GM06990 (cell line): ENCODE measurements around the gene RUNDC1.

ENCODE experiments used
- DNase-seq: peaks from one replicate; pipeline ENCODE4 v3.0.0-alpha.2; 2011; ENCODE audit not compliant: insufficient read length; ENCODE audit errors: extremely low read depth
- H3K27me3 ChIP-seq: replicated peaks from 2 replicates; pipeline ENCODE4 v1.6.0; 2011; ENCODE audit warnings: low read length; ENCODE audit not compliant: control insufficient read depth, insufficient read depth
- H3K36me3 ChIP-seq: 2 replicates; pipeline ENCODE4 v1.5.1; 2011; ENCODE audit warnings: low read length; ENCODE audit not compliant: control insufficient read depth, insufficient read depth
- H3K4me3 ChIP-seq: replicated peaks from 2 replicates; pipeline ENCODE4 v1.5.1; 2011; ENCODE audit warnings: low read depth, mild to moderate bottlenecking, control low read depth, low read length
- CTCF ChIP-seq: IDR thresholded peaks from 2 replicates; pipeline ENCODE4 v1.5.1; 2011; ENCODE audit warnings: low read length, control low read depth, mild to moderate bottlenecking, inconsistent platforms; ENCODE audit not compliant: insufficient read depth, poor library complexity, severe bottlenecking

RUNDC1 gene

GRCh38 chr17:43015579-43015978, 35.2 kb downstream of the RUNDC1 start:
- H3K36me3 ChIP-seq: peaks cover 21% of the 10 kb centered on the region
- H3K4me3 ChIP-seq: no peak overlapping the region
- DNase-seq: no peak
- no peaks in the 10 kb centered on the region for H3K27me3 ChIP-seq
- no peak for TF ChIP-seq CTCF

GRCh38 chr17:43016216-43016615, 35.9 kb downstream of the RUNDC1 start:
- DNase-seq: no peak
- Histone ChIP-seq H3K36me3 (peaks cover 18% of the 10 kb centered on the region), H3K27me3 (no peaks in the 10 kb centered on the region), H3K4me3 (no peak overlapping the region)
- no peak for TF ChIP-seq CTCF

DNA sequence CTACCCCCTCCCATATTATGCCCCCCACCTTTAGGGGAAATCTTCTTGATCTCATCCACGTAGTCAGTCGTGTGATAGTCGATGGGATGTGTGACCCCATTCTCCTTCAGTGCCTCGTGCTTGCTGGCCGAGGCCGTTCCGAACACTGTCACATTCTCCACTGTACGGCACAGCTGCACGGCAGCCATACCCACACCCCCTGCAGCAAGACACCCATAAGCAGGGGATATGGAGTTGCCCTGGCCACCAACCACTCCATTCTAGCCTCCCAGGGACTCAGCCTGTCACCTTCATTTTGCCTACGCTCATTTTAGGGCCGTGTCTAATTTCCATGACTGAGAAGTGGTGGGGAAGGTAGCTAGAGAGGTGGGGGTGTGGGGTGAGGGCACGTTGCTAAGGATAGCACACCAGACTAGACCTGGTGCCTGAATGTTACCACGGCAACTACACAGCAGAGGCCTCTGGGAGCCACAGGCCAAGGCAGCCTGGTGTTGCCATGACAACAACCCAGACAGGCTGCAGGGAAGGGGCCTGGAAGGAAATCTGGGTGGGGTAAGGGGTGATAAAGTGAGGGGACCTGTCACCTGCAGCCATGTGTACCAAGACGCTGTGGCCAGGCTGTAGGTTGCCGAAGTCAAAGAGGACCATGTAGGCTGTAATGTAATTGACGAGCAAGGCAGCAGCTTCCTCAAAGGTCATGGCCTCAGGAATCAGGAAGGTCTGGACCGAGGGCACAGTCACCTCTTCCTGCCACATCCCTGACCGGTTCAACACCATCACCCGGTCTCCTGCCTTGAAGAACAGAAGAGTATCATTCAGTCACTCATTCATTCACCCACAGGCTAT, 37.9 kb downstream of the RUNDC1 start:
- H3K4me3 ChIP-seq: no peak overlapping the region
- H3K27me3 ChIP-seq: no peaks in the 10 kb centered on the region
- no peak for DNase-seq
- TF ChIP-seq CTCF: no peak
- H3K36me3 ChIP-seq: peaks cover 11% of the 10 kb centered on the region

DNA sequence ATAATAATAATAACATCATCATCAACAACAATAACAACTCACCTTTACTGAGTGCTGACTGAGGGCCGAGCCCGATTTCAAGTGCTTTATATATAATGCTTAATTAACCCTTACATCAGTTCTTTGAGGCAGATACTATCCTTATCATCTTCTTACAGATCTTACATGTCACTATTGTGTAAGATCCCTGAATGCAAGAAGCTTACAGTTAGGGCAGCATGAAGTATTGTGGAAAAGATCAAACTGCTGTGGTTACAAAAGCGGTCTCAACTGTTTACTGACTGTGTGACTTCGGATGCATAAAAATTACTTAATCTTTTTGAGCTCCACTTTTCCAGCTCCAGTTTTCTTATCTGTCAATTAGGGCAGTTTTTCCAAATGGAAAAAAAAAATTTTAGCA, 38.6 kb downstream of the RUNDC1 start:
- Histone ChIP-seq H3K4me3 (no peak overlapping the region), H3K27me3 (no peaks in the 10 kb centered on the region), H3K36me3 (peaks cover 5% of the 10 kb centered on the region)
- TF ChIP-seq CTCF: no peak
- no peak for DNase-seq

- H3K27me3 ChIP-seq: no peaks in the 10 kb centered on the region
- no peak for DNase-seq
- H3K36me3 ChIP-seq: peaks cover 2% of the 10 kb centered on the region
- TF ChIP-seq CTCF: no peak
- H3K4me3 ChIP-seq: no peak overlapping the region
These were observed 39.1 kb downstream of the RUNDC1 start for GRCh38 chr17:43019418-43019817.
